ENCODE measurements around the gene PLEKHG4. TPM values are rescaled to one million over a fixed set of nuclear protein-coding genes. Genes with fewer than 3 reads are reported as not detected.

The PLEKHG4 gene
- total RNA-seq, 2 donors from 2014 or later, result 13.1 to 14.7 TPM

DNA sequence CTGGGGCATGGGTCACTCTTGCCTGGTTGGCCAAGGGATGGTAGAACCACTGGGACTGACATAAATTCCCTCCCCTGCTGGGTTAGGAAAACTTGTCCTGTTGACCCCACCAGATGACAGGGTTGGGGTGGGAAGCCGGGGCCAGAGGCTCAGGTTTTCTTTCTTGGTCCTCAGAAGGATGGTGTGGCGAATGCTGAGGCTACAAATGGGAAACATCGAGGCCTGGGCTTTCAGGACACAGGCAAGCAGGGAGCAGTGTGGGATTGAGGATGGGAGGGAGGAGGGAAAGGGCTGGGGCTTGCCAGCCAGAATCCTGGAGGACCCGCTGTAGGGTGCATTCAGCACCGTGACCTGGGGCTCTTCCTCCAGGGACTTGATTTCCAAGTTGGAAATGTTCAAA, 14.5 kb upstream of the PLEKHG4 start:
- Histone ChIP-seq H3K9ac (ENCODE audit: low read depth in 2 of 2, low read length in 2 of 2) (no peak overlapping the region), H3K4me3 (no peak overlapping the region), H3K27me3 (no peaks in the 10 kb centered on the region), H3K36me3 (no peaks in the 10 kb centered on the region), H3K4me1 (no peaks in the 10 kb centered on the region), H3K9me3 (no peaks in the 10 kb centered on the region), H3K27ac (no peak overlapping the region)
- no peak for TF ChIP-seq CTCF (IDR thresholded peaks at IDR 0.05)
- DNase-seq, result no peak
- intact Hi-C loops (cut with DNase I), result no loop called here

DNA sequence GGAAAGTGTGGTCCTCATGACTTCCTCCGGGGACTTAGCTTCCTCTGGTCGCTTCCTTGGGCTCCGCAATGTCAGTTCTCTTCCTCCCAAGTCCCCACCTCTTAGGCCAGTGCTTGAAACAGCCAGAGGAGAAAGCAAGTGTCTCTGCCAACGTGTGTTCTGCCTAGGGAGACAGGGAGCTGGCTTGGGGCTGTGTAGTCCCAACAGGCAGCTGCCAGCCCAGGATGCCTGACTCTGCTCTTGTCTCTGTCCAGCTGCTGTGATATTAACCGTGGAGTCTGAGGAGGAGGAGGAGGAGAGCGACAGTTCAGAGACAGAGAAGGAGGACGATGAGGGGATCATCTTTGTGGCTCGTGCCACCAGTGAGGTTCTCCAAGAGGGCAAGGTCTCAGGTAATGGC, 13.5 kb upstream of the PLEKHG4 start:
- H3K27me3 ChIP-seq, result no peaks in the 10 kb centered on the region
- DNase-seq, result no peak

GRCh38 chr16:67268136-67268579, 11.2 kb upstream of the PLEKHG4 start:
- Histone ChIP-seq H3K27me3 (no peaks in the 10 kb centered on the region), H3K9me3 (no peaks in the 10 kb centered on the region), H3K9ac (ENCODE audit: low read depth in 2 of 2, low read length in 2 of 2) (no peak overlapping the region), H3K4me1 (no peaks in the 10 kb centered on the region), H3K36me3 (no peaks in the 10 kb centered on the region), H3K27ac (no peak overlapping the region), H3K4me3 (no peak overlapping the region)
- DNase-seq, result no peak
- TF ChIP-seq CTCF (IDR thresholded peaks at IDR 0.05), result no peak
- intact Hi-C loops (cut with DNase I), result no loop called here

More for the DNA sequence above, 13.5 kb upstream of the PLEKHG4 start:
- Histone ChIP-seq H3K9ac (ENCODE audit: low read depth in 2 of 2, low read length in 2 of 2) (no peak overlapping the region), H3K4me3 (no peak overlapping the region), H3K36me3 (no peaks in the 10 kb centered on the region), H3K27ac (no peak overlapping the region), H3K4me1 (no peaks in the 10 kb centered on the region), H3K9me3 (no peaks in the 10 kb centered on the region)
- intact Hi-C loops (cut with DNase I), result no loop called here
- no peak for TF ChIP-seq CTCF (IDR thresholded peaks at IDR 0.05)

GRCh38 chr16:67269766-67270165, 9.6 kb upstream of the PLEKHG4 start:
- no peaks in the 10 kb centered on the region for H3K27me3 ChIP-seq
- H3K27ac ChIP-seq, result no peak overlapping the region
- H3K4me1 ChIP-seq, result no peaks in the 10 kb centered on the region
- no peaks in the 10 kb centered on the region for H3K36me3 ChIP-seq
- no peak overlapping the region for H3K9ac ChIP-seq (ENCODE audit: low read depth in 2 of 2, low read length in 2 of 2)
- no peak for DNase-seq
- H3K9me3 ChIP-seq, result no peaks in the 10 kb centered on the region
- intact Hi-C loops (cut with DNase I), result no loop called here
- no peak for TF ChIP-seq CTCF (IDR thresholded peaks at IDR 0.05)
- no peak overlapping the region for H3K4me3 ChIP-seq

DNA sequence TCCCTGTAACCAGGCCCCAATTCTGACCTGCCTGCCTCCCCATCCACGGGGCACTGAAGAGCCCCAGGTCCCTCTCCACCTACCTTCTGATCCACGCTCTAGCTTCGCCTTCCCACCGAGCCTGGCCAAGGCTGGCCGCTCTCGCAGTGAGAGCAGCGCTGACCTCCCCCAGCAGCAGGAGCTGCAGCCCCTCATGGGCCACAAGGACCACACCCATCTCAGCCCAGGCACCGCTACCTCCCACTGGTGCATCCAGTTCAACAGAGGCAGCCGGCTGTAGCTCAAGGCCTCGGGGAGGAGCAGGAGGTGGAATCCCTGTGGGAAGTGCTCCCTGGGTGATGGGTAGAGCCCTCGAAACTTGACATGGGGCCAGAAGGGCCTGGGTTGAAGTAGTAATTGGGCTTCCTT, 8.4 kb upstream of the PLEKHG4 start:
- no peaks in the 10 kb centered on the region for H3K4me1 ChIP-seq
- H3K9ac ChIP-seq (ENCODE audit: low read depth in 2 of 2, low read length in 2 of 2), result no peak overlapping the region
- TF ChIP-seq CTCF (IDR thresholded peaks at IDR 0.05), result no peak
- no peaks in the 10 kb centered on the region for H3K9me3 ChIP-seq
- intact Hi-C loops (cut with DNase I), result no loop called here
- no peak for DNase-seq
- no peaks in the 10 kb centered on the region for H3K27me3 ChIP-seq
- H3K27ac ChIP-seq, result no peak overlapping the region
- H3K4me3 ChIP-seq, result no peak overlapping the region
- no peaks in the 10 kb centered on the region for H3K36me3 ChIP-seq

DNA sequence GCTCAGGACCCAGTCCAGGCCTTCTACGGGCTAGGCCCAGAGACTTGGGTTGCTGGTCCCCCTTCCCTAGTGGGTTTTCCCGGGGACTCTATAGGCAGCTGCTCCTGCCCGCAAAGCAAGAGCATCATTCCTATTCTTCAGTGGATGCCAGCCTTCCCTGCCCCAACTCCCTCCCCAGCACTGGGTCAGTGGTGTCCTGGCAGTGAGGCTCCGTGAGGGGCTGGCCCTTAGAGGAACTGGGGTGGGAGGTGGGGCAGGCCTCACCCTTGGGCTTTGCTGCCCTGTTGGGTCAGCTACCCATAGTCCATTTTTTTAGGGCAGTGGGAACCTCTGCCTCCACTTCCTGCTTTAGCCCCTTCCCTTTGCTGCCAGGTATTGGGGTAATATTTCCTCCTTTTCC, 7.9 kb upstream of the PLEKHG4 start:
- H3K4me1 ChIP-seq, result no peaks in the 10 kb centered on the region
- no peak for DNase-seq
- no peak for TF ChIP-seq CTCF (IDR thresholded peaks at IDR 0.05)
- no peaks in the 10 kb centered on the region for H3K27me3 ChIP-seq
- no peak overlapping the region for H3K4me3 ChIP-seq
- H3K9ac ChIP-seq (ENCODE audit: low read depth in 2 of 2, low read length in 2 of 2), result no peak overlapping the region
- no peaks in the 10 kb centered on the region for H3K9me3 ChIP-seq
- intact Hi-C loops (cut with DNase I), result no loop called here
- no peak overlapping the region for H3K27ac ChIP-seq
- no peaks in the 10 kb centered on the region for H3K36me3 ChIP-seq

Measured in colonic mucosa (tissue), 4 donors.